Activated B cell treated with CpG ODN at 0.5 μM for 24 hours (primary cell): Measurements from ENCODE around the gene HERC4. TPM values are rescaled to one million over a fixed set of nuclear protein-coding genes. Genes with fewer than 3 reads are reported as not detected.

ENCODE experiments used
- ATAC-seq: fragments of 200-7000 bp; cut with Tn5 transposase; one replicate; pipeline ENCODE4 v1.10.0; 2021; ENCODE audit warnings: low read depth, mild to moderate bottlenecking, moderate library complexity
- CTCF ChIA-PET: fragments of 350-600 bp; sonication (Branson Sonifier 250); formaldehyde crosslinking; loops from one replicate; lab custom pipeline; 2021; ENCODE audit warnings: antibody characterized with exemption; lab: Charles Lee
- POLR2A ChIA-PET: fragments of 350-600 bp; sonication (Branson Sonifier 250); formaldehyde crosslinking; loops from one replicate; lab custom pipeline; 2021; ENCODE audit warnings: antibody characterized with exemption; lab: Charles Lee
- DNase-seq: peaks from one replicate; pipeline ENCODE4 v3.0.0; 2022
- H3K27ac Mint-ChIP-seq: one replicate; pipeline ENCODE4 v1.8.0; 2020; ENCODE audit warnings: mixed read lengths
- H3K27me3 Mint-ChIP-seq: one replicate; pipeline ENCODE4 v1.8.0; 2021; ENCODE audit warnings: mixed read lengths
- H3K36me3 Mint-ChIP-seq: one replicate; pipeline ENCODE4 v1.8.0; 2021; ENCODE audit warnings: low read depth, mixed read lengths
- H3K4me1 Mint-ChIP-seq: one replicate; pipeline ENCODE4 v1.8.0; 2021; ENCODE audit warnings: mixed read lengths
- H3K4me3 Mint-ChIP-seq: one replicate; pipeline ENCODE4 v1.8.0; 2020; ENCODE audit warnings: mild to moderate bottlenecking, mixed read lengths
- H3K9me3 Mint-ChIP-seq: one replicate; pipeline ENCODE4 v1.8.0; 2020; ENCODE audit warnings: mixed read lengths
- intact Hi-C: fragments of 100-400 bp; cut with micrococcal nuclease; formaldehyde crosslinking; loops from one replicate; pipeline ENCODE4 v1.15.1; 2024
- total RNA-seq: library from RNA; stranded (reverse); gene quantifications from 2 replicates; pipeline ENCODE4 v1.2.3, GENCODE V29; 2022
- TF ChIP-seq, protein P1 (sequence below): fragments of 200-600 bp; IDR thresholded peaks from one replicate; pipeline ENCODE4 v1.8.0; 2022; ENCODE audit warnings: antibody characterized with exemption, mild to moderate bottlenecking

HERC4 gene
- total RNA-seq, 1 donor from 2014 or later = 84.2 TPM

DNA sequence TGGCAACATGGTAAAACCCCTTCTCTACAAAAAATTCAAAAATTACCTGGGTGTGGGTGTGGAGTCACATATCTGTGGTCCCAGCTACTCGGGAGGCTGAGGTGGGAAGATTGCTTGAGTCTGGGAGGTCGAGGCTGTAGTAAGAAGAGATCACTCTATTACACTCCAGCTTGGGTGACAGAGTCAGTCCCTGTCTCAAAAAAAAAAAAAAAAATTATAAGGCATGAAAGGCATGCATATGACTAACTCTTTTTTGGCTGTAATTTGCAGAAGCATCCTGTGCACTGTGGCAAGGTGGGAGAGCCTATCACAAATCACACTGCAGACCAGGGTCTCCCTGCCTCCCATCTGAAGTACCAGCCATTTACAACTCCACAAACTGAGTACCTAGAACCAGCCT lies 20.1 kb upstream of the HERC4 start:
- CTCF ChIA-PET = no interaction called here

DNA sequence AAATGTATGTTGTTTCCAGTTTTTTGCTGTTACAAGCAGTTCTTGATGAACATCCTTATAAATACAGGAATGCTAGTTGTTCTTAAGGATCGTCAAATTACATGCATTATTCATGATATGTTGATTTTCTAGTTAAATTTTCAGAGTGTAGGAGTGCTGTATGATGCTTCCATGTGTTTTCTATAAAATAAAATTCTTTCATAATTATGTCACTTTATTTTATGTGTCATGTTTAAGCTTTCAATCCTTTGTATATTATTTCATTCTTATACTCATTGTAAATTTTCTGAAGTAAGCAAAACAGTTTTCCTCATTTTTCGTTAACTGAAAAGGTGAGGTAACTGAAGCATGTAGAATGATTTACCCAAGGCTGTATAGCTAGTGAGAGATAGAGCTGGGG lies 17.4 kb upstream of the HERC4 start:
- H3K36me3 Mint-ChIP-seq = no peaks in the 10 kb centered on the region
- ChIA-PET CTCF (no interaction called here), POLR2A (interaction anchor here (0.7 kb wide), 1 partner anchor 207 kb away, joined by 8 read pairs; no protein-coding TSS in a partner anchor)
- no peak for DNase-seq
- TF ChIP-seq, protein P1, sequence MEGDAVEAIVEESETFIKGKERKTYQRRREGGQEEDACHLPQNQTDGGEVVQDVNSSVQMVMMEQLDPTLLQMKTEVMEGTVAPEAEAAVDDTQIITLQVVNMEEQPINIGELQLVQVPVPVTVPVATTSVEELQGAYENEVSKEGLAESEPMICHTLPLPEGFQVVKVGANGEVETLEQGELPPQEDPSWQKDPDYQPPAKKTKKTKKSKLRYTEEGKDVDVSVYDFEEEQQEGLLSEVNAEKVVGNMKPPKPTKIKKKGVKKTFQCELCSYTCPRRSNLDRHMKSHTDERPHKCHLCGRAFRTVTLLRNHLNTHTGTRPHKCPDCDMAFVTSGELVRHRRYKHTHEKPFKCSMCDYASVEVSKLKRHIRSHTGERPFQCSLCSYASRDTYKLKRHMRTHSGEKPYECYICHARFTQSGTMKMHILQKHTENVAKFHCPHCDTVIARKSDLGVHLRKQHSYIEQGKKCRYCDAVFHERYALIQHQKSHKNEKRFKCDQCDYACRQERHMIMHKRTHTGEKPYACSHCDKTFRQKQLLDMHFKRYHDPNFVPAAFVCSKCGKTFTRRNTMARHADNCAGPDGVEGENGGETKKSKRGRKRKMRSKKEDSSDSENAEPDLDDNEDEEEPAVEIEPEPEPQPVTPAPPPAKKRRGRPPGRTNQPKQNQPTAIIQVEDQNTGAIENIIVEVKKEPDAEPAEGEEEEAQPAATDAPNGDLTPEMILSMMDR = no peak
- H3K4me1 Mint-ChIP-seq = peaks cover 4% of the 10 kb centered on the region
- ATAC-seq = no peak
- no peak overlapping the region for H3K27ac Mint-ChIP-seq
- intact Hi-C loops = no loop called here
- no peaks in the 10 kb centered on the region for H3K9me3 Mint-ChIP-seq
- H3K27me3 Mint-ChIP-seq = no peaks in the 10 kb centered on the region
- H3K4me3 Mint-ChIP-seq = no peak overlapping the region

More for the DNA sequence above, 20.1 kb upstream of the HERC4 start:
- H3K27me3 Mint-ChIP-seq = no peaks in the 10 kb centered on the region
- no peaks in the 10 kb centered on the region for H3K36me3 Mint-ChIP-seq
- H3K4me1 Mint-ChIP-seq = peaks cover 4% of the 10 kb centered on the region
- intact Hi-C loops = no loop called here
- no peak for DNase-seq
- TF ChIP-seq, protein P1 = no peak
- POLR2A ChIA-PET = interaction anchor here (0.7 kb wide), 1 partner anchor 57 kb away, joined by 3 read pairs; no protein-coding TSS in a partner anchor
- no peaks in the 10 kb centered on the region for H3K9me3 Mint-ChIP-seq
- no peak for ATAC-seq
- no peak overlapping the region for H3K4me3 Mint-ChIP-seq
- H3K27ac Mint-ChIP-seq = no peak overlapping the region

DNA sequence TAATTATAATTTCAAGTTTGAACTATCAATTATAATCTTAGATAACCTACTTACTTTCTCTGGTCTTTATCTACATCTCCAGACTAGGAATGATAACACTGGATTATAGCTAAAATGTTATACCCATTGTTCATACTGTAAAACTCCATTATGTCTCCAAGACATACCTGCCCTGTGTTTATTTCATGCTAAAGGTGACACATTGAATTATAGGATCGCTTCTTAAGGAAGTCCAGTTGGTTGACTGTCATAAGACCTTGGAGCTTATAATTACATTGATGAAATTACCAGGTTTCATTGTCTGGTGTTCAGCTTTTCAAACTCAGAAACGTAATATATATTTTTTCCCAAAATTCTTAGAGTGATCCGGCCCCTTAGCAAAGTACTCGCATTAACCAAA lies 15.5 kb upstream of the HERC4 start:
- DNase-seq (no peak), ATAC-seq (no peak)
- Mint-ChIP-seq H3K4me1 (peaks cover 4% of the 10 kb centered on the region), H3K27ac (no peak overlapping the region), H3K4me3 (no peak overlapping the region), H3K36me3 (no peaks in the 10 kb centered on the region), H3K9me3 (no peaks in the 10 kb centered on the region), H3K27me3 (no peaks in the 10 kb centered on the region)
- TF ChIP-seq, protein P1 = no peak
- CTCF ChIA-PET = no interaction called here
- intact Hi-C loops = no loop called here
- POLR2A ChIA-PET = no interaction called here

DNA sequence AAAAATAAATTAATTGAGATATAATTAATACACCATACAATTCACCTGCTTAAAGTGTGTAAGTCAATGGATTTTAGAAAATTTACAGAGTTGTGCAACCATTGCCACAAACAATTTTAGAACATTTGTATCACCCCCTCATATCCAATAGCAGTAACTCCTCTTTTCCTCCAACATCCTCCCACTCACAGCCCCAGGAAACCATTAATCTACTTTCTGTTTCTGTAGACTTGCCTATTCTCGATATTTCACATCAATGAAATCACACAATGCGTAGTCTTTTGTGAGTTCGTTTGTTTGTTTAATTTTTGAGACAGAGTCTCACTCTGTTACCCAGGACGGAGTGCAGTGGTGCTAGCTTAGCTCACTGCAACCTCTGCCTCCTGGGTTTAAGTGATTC lies 13.7 kb upstream of the HERC4 start:
- TF ChIP-seq, protein P1 = no peak
- Mint-ChIP-seq H3K27ac (no peak overlapping the region), H3K4me3 (no peak overlapping the region), H3K4me1 (peaks cover 1% of the 10 kb centered on the region), H3K9me3 (no peaks in the 10 kb centered on the region), H3K27me3 (no peaks in the 10 kb centered on the region), H3K36me3 (no peaks in the 10 kb centered on the region)
- intact Hi-C loops = no loop called here
- DNase-seq (no peak), ATAC-seq (no peak)
- ChIA-PET POLR2A (no interaction called here), CTCF (no interaction called here)

DNA sequence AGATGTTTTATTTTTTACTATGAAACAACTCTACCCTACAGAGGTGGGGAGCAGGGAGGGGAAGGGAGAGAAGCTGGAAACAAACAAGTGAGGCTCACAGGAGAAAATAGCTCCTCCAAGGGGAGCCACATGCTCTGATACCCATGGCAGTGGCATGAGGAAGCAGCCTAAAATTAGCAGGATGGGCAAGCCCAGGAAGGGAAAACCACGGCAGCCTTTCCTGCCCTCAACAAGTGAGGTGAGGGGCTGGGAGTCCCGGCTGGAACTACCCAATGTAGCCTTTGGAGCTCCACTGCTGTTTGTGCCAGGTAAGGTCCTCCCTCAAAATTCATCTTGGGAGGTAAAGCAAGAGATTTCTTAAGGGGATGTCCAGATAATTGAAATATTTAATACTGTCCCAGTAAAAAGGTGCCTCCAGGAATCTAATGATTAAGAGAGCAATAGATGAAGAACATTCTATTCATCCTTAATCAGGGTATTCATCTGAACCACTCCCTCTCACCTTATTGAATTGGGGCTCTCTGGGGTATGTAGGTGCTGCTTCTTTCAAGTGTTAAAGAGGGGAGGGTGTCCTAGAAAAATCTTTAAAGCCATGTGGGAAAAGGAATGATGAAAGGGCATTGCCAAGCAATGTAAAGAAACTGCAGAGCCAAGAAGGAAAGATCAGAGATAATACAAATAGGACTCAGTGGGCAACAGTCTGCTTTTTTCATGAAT lies 12.8 kb upstream of the HERC4 start:
- POLR2A ChIA-PET = no interaction called here
- no peaks in the 10 kb centered on the region for H3K9me3 Mint-ChIP-seq
- intact Hi-C loops = no loop called here
- no peak overlapping the region for H3K4me3 Mint-ChIP-seq
- no peaks in the 10 kb centered on the region for H3K4me1 Mint-ChIP-seq
- no peak for DNase-seq
- no peaks in the 10 kb centered on the region for H3K27me3 Mint-ChIP-seq
- TF ChIP-seq, protein P1 = no peak
- no peaks in the 10 kb centered on the region for H3K36me3 Mint-ChIP-seq
- no peak overlapping the region for H3K27ac Mint-ChIP-seq
- CTCF ChIA-PET = no interaction called here
- ATAC-seq = no peak
